ENCODE results near the gene ANLN. TPM values are rescaled to one million over a fixed set of nuclear protein-coding genes. Genes with fewer than 3 reads are reported as not detected.

ANLN gene
- total RNA-seq: 1 to 10 TPM; 2.9 to 7.5 (median 6.0) TPM

- no peak for TF ChIP-seq CTCF (IDR thresholded peaks at IDR 0.05; ENCODE audit: low read depth)
These were observed at the start of gene ANLN for GRCh38 chr7:36389371-36390198. Gene ANLN (plus strand): TSS chr7:36389862. CDS start chr7:36390027, 165 bp downstream.

GRCh38 chr7:36343548-36343947, 46.1 kb upstream of the ANLN start:
- TF ChIP-seq CTCF (IDR thresholded peaks at IDR 0.05; ENCODE audit: low read depth): no peak

GRCh38 chr7:36344622-36345021, 45.0 kb upstream of the ANLN start:
- no peak for TF ChIP-seq CTCF (IDR thresholded peaks at IDR 0.05; ENCODE audit: low read depth)

- no peak for TF ChIP-seq CTCF (IDR thresholded peaks at IDR 0.05; ENCODE audit: low read depth)
These were observed 43.3 kb upstream of the ANLN start for GRCh38 chr7:36346260-36346831.

- no peak for TF ChIP-seq CTCF (IDR thresholded peaks at IDR 0.05; ENCODE audit: low read depth)
These were observed 41.4 kb upstream of the ANLN start for GRCh38 chr7:36348256-36348655.

GRCh38 chr7:36348771-36349170, 40.9 kb upstream of the ANLN start:
- TF ChIP-seq CTCF (IDR thresholded peaks at IDR 0.05; ENCODE audit: low read depth): no peak

- TF ChIP-seq CTCF (IDR thresholded peaks at IDR 0.05; ENCODE audit: low read depth): no peak
These were observed 40.0 kb upstream of the ANLN start for GRCh38 chr7:36349626-36350025.

Measured in subcutaneous adipose tissue (tissue), 4 donors.